Measurements from ENCODE around the gene RASAL2. TPM values are rescaled to one million over a fixed set of nuclear protein-coding genes. Genes with fewer than 3 reads are reported as not detected.

The RASAL2 gene
- total RNA-seq, 5 donors from 2014 or later (not counting 1 experiment from before 2014, with no cell fraction given), result 0.05 to 0.19 (median 0.11) TPM; not detected in 1

- no peaks in the 10 kb centered on the region for H3K36me3 Mint-ChIP-seq
- POLR2A ChIA-PET, result no interaction called here
- WGBS (ENCODE audit: insufficient coverage), result 65% methylated on average over 2 of the region's 6 CpGs
- no peak overlapping the region for H3K4me3 Mint-ChIP-seq
- ATAC-seq (replicated peaks in 1 of 4), result no peak
- no peak for DNase-seq
- CTCF ChIA-PET, result no interaction called here
- Histone ChIP-seq H3K27me3 (replicated peaks in 1 of 2; ENCODE audit: control insufficient read depth in 2 of 2, extremely low read depth in 1 of 2, insufficient read depth in 2 of 2, low read length in 1 of 2) (no peaks in the 10 kb centered on the region), H3K4me3 (ENCODE audit: control insufficient read depth in 1 of 2, extremely low read depth in 1 of 2, low read length in 1 of 2) (no peak overlapping the region), H3K27ac (ENCODE audit: low read length) (no peak overlapping the region), H3K4me1 (ENCODE audit: control insufficient read depth in 1 of 2, extremely low read depth in 1 of 2, insufficient read depth in 2 of 2, low read length in 2 of 2) (no peaks in the 10 kb centered on the region), H3K36me3 (ENCODE audit: control insufficient read depth in 2 of 2, extremely low read depth in 1 of 2, insufficient read depth in 1 of 2, low read length in 1 of 2) (no peaks in the 10 kb centered on the region), H3K9me3 (no peaks in the 10 kb centered on the region)
- no peaks in the 10 kb centered on the region for H3K9me3 Mint-ChIP-seq
- no peaks in the 10 kb centered on the region for H3K4me1 Mint-ChIP-seq
- no peak overlapping the region for H3K27ac Mint-ChIP-seq
- H3K27me3 Mint-ChIP-seq, result no peaks in the 10 kb centered on the region
Measured at GRCh38 chr1:178273707-178274410, 180.0 kb downstream of the RASAL2 start.

GRCh38 chr1:178275049-178275448 is 181.1 kb downstream of the RASAL2 start:
- H3K9me3 Mint-ChIP-seq, result no peaks in the 10 kb centered on the region
- WGBS (ENCODE audit: insufficient coverage), result 80% methylated on average over 1 of the region's 2 CpGs
- H3K36me3 Mint-ChIP-seq, result no peaks in the 10 kb centered on the region
- ATAC-seq (replicated peaks in 1 of 4), result no peak
- Histone ChIP-seq H3K9me3 (no peaks in the 10 kb centered on the region), H3K36me3 (ENCODE audit: control insufficient read depth in 2 of 2, extremely low read depth in 1 of 2, insufficient read depth in 1 of 2, low read length in 1 of 2) (no peaks in the 10 kb centered on the region), H3K27ac (ENCODE audit: low read length) (no peak overlapping the region), H3K4me1 (ENCODE audit: control insufficient read depth in 1 of 2, extremely low read depth in 1 of 2, insufficient read depth in 2 of 2, low read length in 2 of 2) (no peaks in the 10 kb centered on the region), H3K4me3 (ENCODE audit: control insufficient read depth in 1 of 2, extremely low read depth in 1 of 2, low read length in 1 of 2) (no peak overlapping the region), H3K27me3 (replicated peaks in 1 of 2; ENCODE audit: control insufficient read depth in 2 of 2, extremely low read depth in 1 of 2, insufficient read depth in 2 of 2, low read length in 1 of 2) (no peaks in the 10 kb centered on the region)
- ChIA-PET CTCF (no interaction called here), POLR2A (interaction anchor here in 1 of 2 donors (0.7 kb wide), 1 partner anchor 59 kb away, joined by 3 read pairs; no protein-coding TSS in a partner anchor)
- no peaks in the 10 kb centered on the region for H3K27me3 Mint-ChIP-seq
- H3K4me1 Mint-ChIP-seq, result no peaks in the 10 kb centered on the region
- no peak overlapping the region for H3K27ac Mint-ChIP-seq
- H3K4me3 Mint-ChIP-seq, result no peak overlapping the region
- no peak for DNase-seq

- Histone ChIP-seq H3K4me1 (ENCODE audit: control insufficient read depth in 1 of 2, extremely low read depth in 1 of 2, insufficient read depth in 2 of 2, low read length in 2 of 2) (no peaks in the 10 kb centered on the region), H3K9me3 (no peaks in the 10 kb centered on the region), H3K4me3 (ENCODE audit: control insufficient read depth in 1 of 2, extremely low read depth in 1 of 2, low read length in 1 of 2) (no peak overlapping the region), H3K27ac (ENCODE audit: low read length) (no peak overlapping the region), H3K36me3 (ENCODE audit: control insufficient read depth in 2 of 2, extremely low read depth in 1 of 2, insufficient read depth in 1 of 2, low read length in 1 of 2) (no peaks in the 10 kb centered on the region), H3K27me3 (replicated peaks in 1 of 2; ENCODE audit: control insufficient read depth in 2 of 2, extremely low read depth in 1 of 2, insufficient read depth in 2 of 2, low read length in 1 of 2) (no peaks in the 10 kb centered on the region)
- Mint-ChIP-seq H3K36me3 (no peaks in the 10 kb centered on the region), H3K4me3 (no peak overlapping the region), H3K9me3 (no peaks in the 10 kb centered on the region), H3K4me1 (no peaks in the 10 kb centered on the region), H3K27ac (no peak overlapping the region), H3K27me3 (no peaks in the 10 kb centered on the region)
- ATAC-seq (replicated peaks in 1 of 4) (no peak), DNase-seq (no peak)
- WGBS (ENCODE audit: insufficient coverage), result no CpG with 5 or more reads among the region's 2 CpGs
- ChIA-PET CTCF (no interaction called here), POLR2A (interaction anchor here in 1 of 2 donors (0.7 kb wide), 1 partner anchor 60 kb away, joined by 3 read pairs; no protein-coding TSS in a partner anchor)
Measured at GRCh38 chr1:178275553-178275952, 181.6 kb downstream of the RASAL2 start.

- H3K27ac Mint-ChIP-seq, result no peak overlapping the region
- 70% methylated on average over 2 of the region's 4 CpGs for WGBS (ENCODE audit: insufficient coverage)
- no peak for DNase-seq
- no peaks in the 10 kb centered on the region for H3K9me3 Mint-ChIP-seq
- Histone ChIP-seq H3K36me3 (ENCODE audit: control insufficient read depth in 2 of 2, extremely low read depth in 1 of 2, insufficient read depth in 1 of 2, low read length in 1 of 2) (no peaks in the 10 kb centered on the region), H3K27ac (ENCODE audit: low read length) (no peak overlapping the region), H3K4me3 (ENCODE audit: control insufficient read depth in 1 of 2, extremely low read depth in 1 of 2, low read length in 1 of 2) (no peak overlapping the region), H3K4me1 (ENCODE audit: control insufficient read depth in 1 of 2, extremely low read depth in 1 of 2, insufficient read depth in 2 of 2, low read length in 2 of 2) (no peaks in the 10 kb centered on the region), H3K27me3 (replicated peaks in 1 of 2; ENCODE audit: control insufficient read depth in 2 of 2, extremely low read depth in 1 of 2, insufficient read depth in 2 of 2, low read length in 1 of 2) (no peaks in the 10 kb centered on the region), H3K9me3 (no peaks in the 10 kb centered on the region)
- ChIA-PET POLR2A (no interaction called here), CTCF (no interaction called here)
- no peaks in the 10 kb centered on the region for H3K4me1 Mint-ChIP-seq
- H3K4me3 Mint-ChIP-seq, result no peak overlapping the region
- no peaks in the 10 kb centered on the region for H3K27me3 Mint-ChIP-seq
- H3K36me3 Mint-ChIP-seq, result no peaks in the 10 kb centered on the region
- ATAC-seq (replicated peaks in 1 of 4), result no peak
Measured at GRCh38 chr1:178277793-178278530, 184.1 kb downstream of the RASAL2 start.

- H3K9me3 ChIP-seq, result no peaks in the 10 kb centered on the region
- H3K36me3 ChIP-seq (ENCODE audit: control insufficient read depth in 2 of 2, extremely low read depth in 1 of 2, insufficient read depth in 1 of 2, low read length in 1 of 2), result no peaks in the 10 kb centered on the region
- H3K9me3 Mint-ChIP-seq, result no peaks in the 10 kb centered on the region
- no CpG with 5 or more reads among the region's 1 CpG for WGBS (ENCODE audit: insufficient coverage)
- H3K4me3 Mint-ChIP-seq, result no peak overlapping the region
- no peak overlapping the region for H3K27ac ChIP-seq (ENCODE audit: low read length)
- DNase-seq (no peak), ATAC-seq (replicated peaks in 1 of 4) (no peak)
- POLR2A ChIA-PET, result no interaction called here
- no peaks in the 10 kb centered on the region for H3K27me3 ChIP-seq (replicated peaks in 1 of 2; ENCODE audit: control insufficient read depth in 2 of 2, extremely low read depth in 1 of 2, insufficient read depth in 2 of 2, low read length in 1 of 2)
- H3K4me1 ChIP-seq (ENCODE audit: control insufficient read depth in 1 of 2, extremely low read depth in 1 of 2, insufficient read depth in 2 of 2, low read length in 2 of 2), result no peaks in the 10 kb centered on the region
- H3K27ac Mint-ChIP-seq, result no peak overlapping the region
- CTCF ChIA-PET, result no interaction called here
- H3K27me3 Mint-ChIP-seq, result no peaks in the 10 kb centered on the region
- H3K4me1 Mint-ChIP-seq, result no peaks in the 10 kb centered on the region
- no peak overlapping the region for H3K4me3 ChIP-seq (ENCODE audit: control insufficient read depth in 1 of 2, extremely low read depth in 1 of 2, low read length in 1 of 2)
- H3K36me3 Mint-ChIP-seq, result no peaks in the 10 kb centered on the region
Measured at GRCh38 chr1:178278916-178279686, 185.2 kb downstream of the RASAL2 start.

- H3K4me3 ChIP-seq (ENCODE audit: control insufficient read depth in 1 of 2, extremely low read depth in 1 of 2, low read length in 1 of 2), result no peak overlapping the region
- Mint-ChIP-seq H3K27me3 (no peaks in the 10 kb centered on the region), H3K9me3 (no peaks in the 10 kb centered on the region), H3K36me3 (no peaks in the 10 kb centered on the region), H3K4me3 (no peak overlapping the region), H3K27ac (no peak overlapping the region), H3K4me1 (no peaks in the 10 kb centered on the region)
- CTCF ChIA-PET, result no interaction called here
- ATAC-seq (replicated peaks in 1 of 4) (no peak), DNase-seq (no peak)
- POLR2A ChIA-PET, result no interaction called here
- WGBS (ENCODE audit: insufficient coverage), result no CpG with 5 or more reads among the region's 3 CpGs
- H3K36me3 ChIP-seq (ENCODE audit: control insufficient read depth in 2 of 2, extremely low read depth in 1 of 2, insufficient read depth in 1 of 2, low read length in 1 of 2), result no peaks in the 10 kb centered on the region
- H3K9me3 ChIP-seq, result no peaks in the 10 kb centered on the region
- H3K4me1 ChIP-seq (ENCODE audit: control insufficient read depth in 1 of 2, extremely low read depth in 1 of 2, insufficient read depth in 2 of 2, low read length in 2 of 2), result no peaks in the 10 kb centered on the region
- H3K27ac ChIP-seq (ENCODE audit: low read length), result no peak overlapping the region
- no peaks in the 10 kb centered on the region for H3K27me3 ChIP-seq (replicated peaks in 1 of 2; ENCODE audit: control insufficient read depth in 2 of 2, extremely low read depth in 1 of 2, insufficient read depth in 2 of 2, low read length in 1 of 2)
Measured at GRCh38 chr1:178282949-178283367, 189.1 kb downstream of the RASAL2 start.

Measured in T-cell (primary cell).